Heart right ventricle (tissue), 16 donors: ENCODE measurements around the gene RPS6KC1. TPM values are rescaled to one million over a fixed set of nuclear protein-coding genes. Genes with fewer than 3 reads are reported as not detected.

Experiments
- ATAC-seq, 8 donors: fragments of 200-7000 bp; cut with Tn5 transposase; one replicate each; pipeline ENCODE4 v1.9.1; 2020; ENCODE audit warnings: mild to moderate bottlenecking in 8 of 8, moderate library complexity in 8 of 8, moderate number of reproducible peaks in 1 of 8
- DNase-seq, 2 donors: peaks; one replicate each; pipeline ENCODE4 v3.0.0-alpha.2; 2020
- H3K27ac ChIP-seq, 10 donors: fragments of 200-600 bp; sonication (generic) in 2 of 10; one replicate each; pipeline versions ENCODE4 v1.5.0 to v1.8.0; 2020 to 2022; ENCODE audit warnings: mild to moderate bottlenecking in 3 of 10
- H3K27me3 ChIP-seq, 7 donors: fragments of 200-600 bp; one replicate each; pipeline ENCODE4 v1.8.0; 2021 to 2022; ENCODE audit warnings: mild to moderate bottlenecking in 2 of 7
- H3K36me3 ChIP-seq, 9 donors: fragments of 200-600 bp; sonication (generic) in 1 of 9; one replicate each; pipeline versions ENCODE4 v1.5.0 to v1.8.0; 2020 to 2022; ENCODE audit warnings: mild to moderate bottlenecking in 2 of 9
- H3K4me1 ChIP-seq, 9 donors: fragments of 200-600 bp; sonication (generic) in 1 of 9; one replicate each; pipeline versions ENCODE4 v1.5.0 to v1.8.0; 2020 to 2022; ENCODE audit warnings: mild to moderate bottlenecking in 4 of 9
- H3K4me3 ChIP-seq, 10 donors: fragments of 200-600 bp; sonication (generic) in 2 of 10; one replicate each; pipeline versions ENCODE4 v1.5.0 to v1.8.0; 2020 to 2022; ENCODE audit warnings: mild to moderate bottlenecking in 7 of 10, moderate library complexity in 2 of 10
- H3K9me3 ChIP-seq, 11 donors: fragments of 200-600 bp in 10 of 11; sonication (generic) in 2 of 11; one replicate each; pipeline versions ENCODE4 v1.5.0 to v1.8.0; 2013 to 2022; ENCODE audit warnings: mild to moderate bottlenecking in 2 of 11, control low read depth in 1 of 11, moderate library complexity in 1 of 11
- WGBS, 2 donors: extraction: QIAGEN DNeasy Blood & Tissue Kit; methylation state at CpG; one replicate each; pipeline ENCODE4 v1.1.7; 2013; ENCODE audit warnings: inconsistent platforms in 1 of 2; 5-methylcytosine and 5-hydroxymethylcytosine counted together
- intact Hi-C, 10 donors: fragments of 100-400 bp; cut with DNase I; formaldehyde crosslinking; loops; one replicate each; pipeline versions ENCODE4 v1.11.1 to v1.14.2; 2022
- polyA plus RNA-seq, 2 donors: library from polyadenylated mRNA; stranded (reverse); fragments of 200-250 nt; gene quantifications; one replicate each; pipeline ENCODE4 v1.2.3, GENCODE V29; 2013
- total RNA-seq, 10 donors: library from RNA; stranded (reverse); fragmentation: NEBNext Ultra II Directional in 3 of 10; extraction: Animal tissue kit (Norgen Biotek cat#: 25700) in 3 of 10; gene quantifications; one replicate each; pipeline versions ENCODE4 v1.2.1 to v1.2.4, GENCODE V29; 2021 to 2023
- TF ChIP-seq, protein P1 (sequence below), 9 donors: fragments of 200-600 bp; sonication (generic) in 2 of 9; IDR thresholded peaks; one replicate each; pipeline versions ENCODE4 v1.5.0 to v1.8.0; 2021 to 2022; ENCODE audit warnings: antibody characterized with exemption in 9 of 9, mild to moderate bottlenecking in 5 of 9, moderate library complexity in 1 of 9
- donor health status: Arrhythmogenic right ventricular cardiomyopathy.
- donor health status: ischemic (EF 13 %, LVEDD 7.1; RV severe dilation, severe dysfunction).
- donor health status: healthy with polysubstance abuse.
- donor health status: DM: no; HTN: yes; CAD: no.
- donor health status: DM: no; HTN: no; CAD: no.
- donor health status: ischemic (EF 25% LVEDD 6.9; RV normal size, moderate dysfunction).
- donor health status: ischemic (EF 25% LVEDD 5.7; RV mildly dilated, moderate dysfunction).
- donor health status: healthy.
- donor health status: DM: yes; HTN: yes; CAD: no.
- donor health status: Ischemic cardiomyopathy.
- donor health status: ischemic (EF 35%, LVEDD 5.7; RV mildly dilated, moderate dysfunction).
- donor health status: nonischemic (EF 11% LVEDD 7.7; RV severe dilation, severe dysfunction).
- donor health status: DM: yes; HTN: yes; CAD: no.
- donor health status: PGD.
- donor health status: ischemic (EF 29% LVEDD 5.4; RV normal size, mild dysfunction).
- donor health status: nonischemic (EF 23%, LVEDD 6.1; RV moderate dilation, normal function).

The RPS6KC1 gene
- total and polyA plus RNA-seq, 12 donors = 3.8 to 13.8 (median 10.3) TPM

DNA sequence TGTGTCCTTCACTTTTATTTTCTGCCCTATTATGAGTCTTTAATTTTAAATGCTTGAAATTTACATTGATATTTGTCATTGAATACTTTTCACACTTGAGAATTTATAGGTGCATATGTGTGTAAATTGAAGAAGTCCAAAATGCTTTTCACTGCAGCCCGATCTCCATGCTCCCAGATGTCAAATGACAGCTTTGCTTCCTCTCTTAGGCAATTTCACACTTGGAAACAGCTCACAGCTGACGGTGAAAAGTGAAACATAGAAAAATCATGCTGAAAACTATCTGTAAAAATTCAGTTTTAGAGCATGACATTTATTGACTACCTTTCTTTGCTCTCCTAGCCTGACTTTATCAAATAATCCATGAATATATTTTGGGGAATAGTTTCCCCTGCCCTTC, 196.0 kb downstream of the RPS6KC1 start:
- intact Hi-C loops = loop anchor here in 6 of 10 donors (5.0 to 10.0 kb wide), 5 partner anchors 122 to 880 kb away; no protein-coding TSS in a partner anchor
- no peak for DNase-seq
- Histone ChIP-seq H3K4me1 (no peaks in the 10 kb centered on the region), H3K4me3 (no peak overlapping the region), H3K27ac (no peak overlapping the region), H3K36me3 (peaks cover 0 to 19% (median 4%) of the 10 kb centered on the region in 9 donors), H3K27me3 (no peaks in the 10 kb centered on the region), H3K9me3 (no peaks in the 10 kb centered on the region)
- 69 to 80% methylated on average over 2 of the region's 2 CpGs for WGBS, 2 donors
- TF ChIP-seq, protein P1, sequence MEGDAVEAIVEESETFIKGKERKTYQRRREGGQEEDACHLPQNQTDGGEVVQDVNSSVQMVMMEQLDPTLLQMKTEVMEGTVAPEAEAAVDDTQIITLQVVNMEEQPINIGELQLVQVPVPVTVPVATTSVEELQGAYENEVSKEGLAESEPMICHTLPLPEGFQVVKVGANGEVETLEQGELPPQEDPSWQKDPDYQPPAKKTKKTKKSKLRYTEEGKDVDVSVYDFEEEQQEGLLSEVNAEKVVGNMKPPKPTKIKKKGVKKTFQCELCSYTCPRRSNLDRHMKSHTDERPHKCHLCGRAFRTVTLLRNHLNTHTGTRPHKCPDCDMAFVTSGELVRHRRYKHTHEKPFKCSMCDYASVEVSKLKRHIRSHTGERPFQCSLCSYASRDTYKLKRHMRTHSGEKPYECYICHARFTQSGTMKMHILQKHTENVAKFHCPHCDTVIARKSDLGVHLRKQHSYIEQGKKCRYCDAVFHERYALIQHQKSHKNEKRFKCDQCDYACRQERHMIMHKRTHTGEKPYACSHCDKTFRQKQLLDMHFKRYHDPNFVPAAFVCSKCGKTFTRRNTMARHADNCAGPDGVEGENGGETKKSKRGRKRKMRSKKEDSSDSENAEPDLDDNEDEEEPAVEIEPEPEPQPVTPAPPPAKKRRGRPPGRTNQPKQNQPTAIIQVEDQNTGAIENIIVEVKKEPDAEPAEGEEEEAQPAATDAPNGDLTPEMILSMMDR (IDR thresholded peaks at IDR 0.05) = no peak
- ATAC-seq = no peak

DNA sequence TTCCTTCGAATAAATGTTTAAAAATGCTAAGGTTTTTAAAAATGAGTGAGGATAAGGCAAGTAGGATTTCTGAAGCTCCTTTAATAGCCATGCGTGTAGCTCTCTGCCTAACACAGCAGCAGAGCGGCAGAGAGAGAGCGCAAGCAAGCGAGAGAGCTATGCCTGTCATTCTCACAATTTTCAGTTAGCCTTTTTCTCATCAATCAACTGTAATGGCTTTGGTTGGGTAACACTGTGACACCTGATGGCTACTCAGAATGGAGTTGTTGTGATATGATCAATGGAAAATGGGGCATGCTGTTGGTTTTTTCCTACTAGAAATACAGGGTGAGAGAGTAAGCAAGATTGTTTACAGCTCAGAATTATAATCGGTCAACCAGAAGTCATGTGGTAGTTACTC, 198.4 kb downstream of the RPS6KC1 start:
- ATAC-seq (no peak), DNase-seq (no peak)
- H3K36me3 ChIP-seq = peaks cover 0 to 12% (median 0%) of the 10 kb centered on the region in 9 donors
- no peaks in the 10 kb centered on the region for H3K9me3 ChIP-seq
- H3K4me1 ChIP-seq = no peaks in the 10 kb centered on the region
- no peak overlapping the region for H3K27ac ChIP-seq
- H3K4me3 ChIP-seq = no peak overlapping the region
- 98 to 99% methylated on average over 6 of the region's 6 CpGs for WGBS, 2 donors
- intact Hi-C loops = loop anchor here in 6 of 10 donors (5.0 to 10.0 kb wide), 5 partner anchors 125 to 878 kb away; no protein-coding TSS in a partner anchor
- no peaks in the 10 kb centered on the region for H3K27me3 ChIP-seq
- TF ChIP-seq, protein P1 (IDR thresholded peaks at IDR 0.05) = no peak

DNA sequence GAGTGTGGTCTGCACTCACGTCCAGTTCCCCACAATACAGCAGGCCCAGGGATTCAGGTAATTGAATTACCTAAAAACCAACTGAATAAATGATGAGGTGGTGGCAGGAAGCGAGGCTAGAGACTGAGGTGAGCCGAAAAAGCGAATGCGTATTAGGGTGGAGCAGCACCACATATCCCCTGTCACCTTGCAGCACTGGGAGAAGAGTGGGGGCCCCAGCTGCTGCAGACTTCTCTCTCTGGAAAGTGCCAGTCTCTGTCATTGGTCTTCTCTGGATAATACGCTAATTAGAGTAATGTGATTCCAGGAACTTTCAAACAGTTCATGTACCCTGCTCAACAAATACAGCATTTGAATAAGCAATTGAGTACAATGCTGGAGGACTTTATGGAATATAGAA, 199.0 kb downstream of the RPS6KC1 start:
- ATAC-seq = no peak
- 97 to 98% methylated on average over 6 of the region's 6 CpGs for WGBS, 2 donors

DNA sequence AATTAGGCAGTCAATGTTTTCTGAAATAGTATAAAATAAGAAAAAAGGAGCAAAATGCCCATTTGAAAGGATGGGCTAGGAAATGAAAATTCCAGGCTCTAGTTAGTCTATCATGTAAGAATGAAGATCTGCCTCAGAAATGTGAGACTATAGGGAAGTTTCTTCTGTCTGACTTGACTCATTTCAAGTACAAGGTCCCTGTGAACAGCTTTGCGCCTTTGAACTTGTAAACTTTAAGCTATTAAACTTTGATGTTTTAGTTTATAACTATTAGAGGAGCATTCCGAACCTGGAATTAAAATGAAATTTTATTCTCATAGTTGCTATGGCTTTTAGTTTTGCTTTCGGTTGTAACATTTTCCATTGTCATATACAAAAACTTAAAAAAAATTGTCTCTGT, 199.4 kb downstream of the RPS6KC1 start:
- TF ChIP-seq, protein P1 (IDR thresholded peaks at IDR 0.05) = no peak
- no peak overlapping the region for H3K27ac ChIP-seq
- no peaks in the 10 kb centered on the region for H3K27me3 ChIP-seq
- no peaks in the 10 kb centered on the region for H3K4me1 ChIP-seq
- H3K4me3 ChIP-seq = no peak overlapping the region
- no peak for ATAC-seq
- no peak for DNase-seq
- WGBS, 2 donors = 96 to 98% methylated on average over 3 of the region's 3 CpGs
- H3K9me3 ChIP-seq = no peaks in the 10 kb centered on the region
- peaks cover 0 to 12% (median 0%) of the 10 kb centered on the region in 9 donors for H3K36me3 ChIP-seq
- intact Hi-C loops = loop anchor here in 1 of 10 donors (5.0 kb wide), 1 partner anchor 872 kb away; no protein-coding TSS in a partner anchor

More for the DNA sequence above, 199.0 kb downstream of the RPS6KC1 start:
- Histone ChIP-seq H3K4me3 (no peak overlapping the region), H3K27ac (no peak overlapping the region), H3K27me3 (no peaks in the 10 kb centered on the region), H3K4me1 (no peaks in the 10 kb centered on the region), H3K36me3 (peaks cover 0 to 12% (median 0%) of the 10 kb centered on the region in 9 donors), H3K9me3 (no peaks in the 10 kb centered on the region)
- DNase-seq = no peak
- intact Hi-C loops = loop anchor here in 1 of 10 donors (5.0 kb wide), 1 partner anchor 872 kb away; no protein-coding TSS in a partner anchor
- TF ChIP-seq, protein P1 (IDR thresholded peaks at IDR 0.05) = no peak
